Endothelial cell of umbilical vein (primary cell): ENCODE results near the gene CACNA1E. TPM values are rescaled to one million over a fixed set of nuclear protein-coding genes. Genes with fewer than 3 reads are reported as not detected.

Source experiments
- BruUV-seq: library from RNA; stranded (reverse); fragments of 400-500 nt; replicated peaks from 2 replicates; lab custom pipeline; 2021; lab: Mats Ljungman, UMichigan
- CTCF ChIA-PET: fragments of 300-600, 350-600 bp; sonication (Branson Sonifier 250); formaldehyde crosslinking; loops from one replicate; lab custom pipeline; 2021; ENCODE audit warnings: antibody characterized with exemption, inconsistent platforms; lab: Charles Lee
- POLR2A ChIA-PET: fragments of 300-600, 350-600 bp; sonication (Branson Sonifier 250); formaldehyde crosslinking; loops from one replicate; lab custom pipeline; 2021; ENCODE audit warnings: antibody characterized with exemption, inconsistent platforms; lab: Charles Lee
- DNase-seq: peaks from one replicate; pipeline ENCODE4 v3.0.0-alpha.2; 2011; ENCODE audit warnings: low read depth, low spot score
- FAIRE-seq: peaks from 2 replicates; lab custom pipeline; 2011; peaks lifted over from hg19 to GRCh38; lab: Jason Lieb, UNC
- H2AFZ ChIP-seq: 2 replicates; pipeline ENCODE4 v1.6.0; 2012; ENCODE audit warnings: low read depth, low read length, control low read depth, inconsistent platforms
- H3K27ac ChIP-seq: 2 replicates; pipeline ENCODE4 v1.5.1; 2011; ENCODE audit warnings: low read depth, mild to moderate bottlenecking, control low read depth, low read length, moderate library complexity; ENCODE audit not compliant: insufficient read depth
- H3K27me3 ChIP-seq, 2 experiments: 2 replicates each; pipeline versions ENCODE4 v1.6.0 to v1.6.1; 2011; ENCODE audit warnings: low read length in 2 of 2, mixed read lengths in 1 of 2; ENCODE audit not compliant: control insufficient read depth in 2 of 2, insufficient read depth in 2 of 2
- H3K36me3 ChIP-seq, 2 experiments: 2 replicates in 1 of 2; 3 replicates in 1 of 2; pipeline ENCODE4 v1.5.1; 2011; ENCODE audit warnings: low read length in 2 of 2, mild to moderate bottlenecking in 1 of 2, moderate library complexity in 1 of 2; ENCODE audit not compliant: control insufficient read depth in 2 of 2, insufficient read depth in 2 of 2; ENCODE audit errors: extremely low read depth in 1 of 2
- H3K4me1 ChIP-seq: 3 replicates; pipeline ENCODE4 v1.5.1; 2011; ENCODE audit warnings: mild to moderate bottlenecking, low read length; ENCODE audit not compliant: control insufficient read depth, insufficient read depth; ENCODE audit errors: extremely low read depth
- H3K4me2 ChIP-seq: 2 replicates; pipeline ENCODE4 v1.6.1; 2011; ENCODE audit warnings: low read length, control low read depth, mixed read lengths; ENCODE audit not compliant: insufficient read depth
- H3K4me3 ChIP-seq, 3 experiments: fragments of 200-600 bp in 1 of 3; sonication (generic), shearing (Covaris generic) in 1 of 3; replicated peaks in 1 of 3; 2 replicates each; pipeline ENCODE4 v1.5.1; 2011 to 2016; ENCODE audit warnings: control low read depth in 3 of 3, low read length in 3 of 3, mild to moderate bottlenecking in 2 of 3, inconsistent platforms in 1 of 3, low read depth in 1 of 3, moderate library complexity in 1 of 3; ENCODE audit not compliant: insufficient read depth in 1 of 3
- H3K79me2 ChIP-seq: 2 replicates; pipeline ENCODE4 v1.6.0; 2012; ENCODE audit warnings: low read length, inconsistent platforms; ENCODE audit not compliant: control insufficient read depth, insufficient read depth
- H3K9ac ChIP-seq: replicated peaks from 2 replicates; pipeline ENCODE3; 2011; ENCODE audit warnings: low read length, control low read depth; ENCODE audit not compliant: insufficient read depth; ENCODE audit errors: extremely low read depth
- H3K9me1 ChIP-seq: replicated peaks from 3 replicates; pipeline ENCODE4 v1.6.0; 2011; ENCODE audit warnings: mild to moderate bottlenecking, low read length; ENCODE audit not compliant: control insufficient read depth, insufficient read depth; ENCODE audit errors: extremely low read depth
- H3K9me3 ChIP-seq: replicated peaks from 2 replicates; pipeline ENCODE4 v1.5.1; 2012; ENCODE audit warnings: low read length, inconsistent platforms; ENCODE audit not compliant: control insufficient read depth, insufficient read depth
- H4K20me1 ChIP-seq: replicated peaks from 2 replicates; pipeline ENCODE3; 2011; ENCODE audit warnings: mild to moderate bottlenecking, low read length; ENCODE audit not compliant: control insufficient read depth, insufficient read depth; ENCODE audit errors: extremely low read depth
- CTCF ChIP-seq, 2 donors: IDR thresholded peaks; 1 replicate in 1 of 2; 2 replicates in 1 of 2; pipeline ENCODE4 v1.5.1; 2011; ENCODE audit warnings: low read length in 2 of 2, mild to moderate bottlenecking in 2 of 2, moderate library complexity in 2 of 2, control low read depth in 1 of 2, inconsistent platforms in 1 of 2, low read depth in 1 of 2; ENCODE audit not compliant: insufficient read depth in 1 of 2; ENCODE audit errors: extremely low read depth in 1 of 2
- EZH2 ChIP-seq: IDR thresholded peaks from 2 replicates; pipeline ENCODE4 v1.6.1; 2012; ENCODE audit warnings: borderline replicate concordance, low read depth, mild to moderate bottlenecking, moderate library complexity, low read length, inconsistent platforms; ENCODE audit not compliant: severe bottlenecking
- FOS ChIP-seq: IDR thresholded peaks from 2 replicates; pipeline ENCODE4 v1.6.1; 2011; ENCODE audit warnings: mild to moderate bottlenecking, low read length, moderate library complexity, borderline replicate concordance; ENCODE audit not compliant: insufficient read depth
- JUN ChIP-seq: IDR thresholded peaks from 2 replicates; pipeline ENCODE4 v1.6.1; 2011; ENCODE audit warnings: borderline replicate concordance, low read depth; ENCODE audit not compliant: insufficient read length, insufficient read depth
- MYC ChIP-seq: IDR thresholded peaks from one replicate; pipeline ENCODE4 v1.6.1; 2011; ENCODE audit warnings: mild to moderate bottlenecking, low read depth, low read length
- POLR2A ChIP-seq: IDR thresholded peaks from 2 replicates; pipeline ENCODE4 v1.6.1; 2012; ENCODE audit warnings: low read depth, mild to moderate bottlenecking, control low read depth, low read length
- POLR2AphosphoS5 ChIP-seq: IDR thresholded peaks from 2 replicates; pipeline ENCODE4 v1.6.1; 2012; ENCODE audit warnings: low read depth, mild to moderate bottlenecking, control low read depth, low read length, moderate library complexity; ENCODE audit not compliant: insufficient read depth
- dilution Hi-C: fragments of 300-500 bp; cut with MboI; formaldehyde crosslinking; loops from one replicate; pipeline ENCODE4 v1.15.0; 2019; ENCODE audit warnings: low sequenced_read_pairs; ENCODE audit not compliant: extremely low pct_ligation_motif_present
- intact Hi-C: fragments of 100-400 bp; cut with micrococcal nuclease; formaldehyde crosslinking; loops from one replicate; pipeline ENCODE4 v1.10.0; 2022
- polyA plus RNA-seq, 4 experiments: library from polyadenylated mRNA; depleted of rRNA in 3 of 4; stranded (reverse) in 3 of 4; unstranded in 1 of 4; fragments of >200 nt; gene quantifications; 2 replicates each; pipeline versions ENCODE4 v1.2.1 to v1.2.3, GENCODE V29; 2011 to 2012; ENCODE audit warnings: missing spikeins in 1 of 4
- total RNA-seq: library from RNA; stranded (reverse); gene quantifications from 2 replicates; pipeline ENCODE4 v1.2.3, GENCODE V29; 2021

Gene CACNA1E
- total and polyA plus RNA-seq, 2 donors (not counting 3 experiments of a cell fraction or from before 2014, with no cell fraction given), result not detected

- H3K27ac ChIP-seq, result no peak overlapping the region
- no peaks in the 10 kb centered on the region for H3K4me1 ChIP-seq
- no peaks in the 10 kb centered on the region for H3K9me3 ChIP-seq
- intact Hi-C loops (no loop called here), dilution Hi-C loops (no loop called here)
- no peaks in the 10 kb centered on the region for H3K27me3 ChIP-seq
- no peak overlapping the region for H3K4me3 ChIP-seq
- H3K36me3 ChIP-seq, result no peaks in the 10 kb centered on the region
- no peak overlapping the region for H3K4me2 ChIP-seq
- no peaks in the 10 kb centered on the region for H4K20me1 ChIP-seq
- ChIA-PET CTCF (no interaction called here), POLR2A (no interaction called here)
- DNase-seq, result no peak
- BruUV-seq, result no TSS peak
- H3K9ac ChIP-seq, result no peak overlapping the region
- TF ChIP-seq FOS (no peak), POLR2A (no peak), JUN (no peak), POLR2AphosphoS5 (no peak)
- FAIRE-seq, result no peak
- H2AFZ ChIP-seq, result no peak overlapping the region
- no peaks in the 10 kb centered on the region for H3K9me1 ChIP-seq
- H3K79me2 ChIP-seq, result no peaks in the 10 kb centered on the region
Measured at GRCh38 chr1:181508486-181509165, 25.3 kb downstream of the CACNA1E start.

- no peak overlapping the region for H3K4me2 ChIP-seq
- no peaks in the 10 kb centered on the region for H3K36me3 ChIP-seq
- FAIRE-seq (no peak), DNase-seq (no peak)
- BruUV-seq, result no TSS peak
- no peak overlapping the region for H3K4me3 ChIP-seq
- no peak overlapping the region for H3K27ac ChIP-seq
- TF ChIP-seq POLR2A, result no peak
- no peak for TF ChIP-seq EZH2
- TF ChIP-seq JUN, result no peak
- TF ChIP-seq POLR2AphosphoS5, result no peak
- TF ChIP-seq CTCF (IDR thresholded peaks at IDR 0.05; ENCODE audit: extremely low read depth in 1 of 2, insufficient read depth in 1 of 2, low read depth in 1 of 2, low read length in 2 of 2), result no peak
- no peak for TF ChIP-seq MYC
- H4K20me1 ChIP-seq, result no peaks in the 10 kb centered on the region
- no peaks in the 10 kb centered on the region for H3K27me3 ChIP-seq
- H3K9ac ChIP-seq, result no peak overlapping the region
- no peak overlapping the region for H2AFZ ChIP-seq
- intact Hi-C loops, result no loop called here
- ChIA-PET CTCF (no interaction called here), POLR2A (no interaction called here)
- H3K9me3 ChIP-seq, result no peaks in the 10 kb centered on the region
- no peaks in the 10 kb centered on the region for H3K79me2 ChIP-seq
- no peaks in the 10 kb centered on the region for H3K4me1 ChIP-seq
- dilution Hi-C loops, result no loop called here
- H3K9me1 ChIP-seq, result no peaks in the 10 kb centered on the region
Measured at GRCh38 chr1:181513786-181514297, 30.5 kb downstream of the CACNA1E start.
